Nephron progenitor cell (in vitro differentiated cells): ENCODE measurements around the gene ETV4.

Experiments
- DNase-seq: peaks from one replicate; pipeline ENCODE4 v3.0.0; 2021
- H3K27ac Mint-ChIP-seq: 2 replicates; pipeline ENCODE4 v1.8.0; 2021; ENCODE audit warnings: mild to moderate bottlenecking, moderate library complexity, mixed read lengths
- H3K27me3 Mint-ChIP-seq: 2 replicates; pipeline ENCODE4 v1.8.0; 2021; ENCODE audit warnings: mild to moderate bottlenecking, low read depth, mixed read lengths; ENCODE audit not compliant: poor library complexity
- H3K36me3 Mint-ChIP-seq: 2 replicates; pipeline ENCODE4 v1.8.0; 2021; ENCODE audit warnings: low read depth, mixed read lengths
- H3K4me1 Mint-ChIP-seq: 2 replicates; pipeline ENCODE4 v1.8.0; 2021; ENCODE audit warnings: mixed read lengths
- H3K4me3 Mint-ChIP-seq: 2 replicates; pipeline ENCODE4 v1.8.0; 2021; ENCODE audit warnings: mild to moderate bottlenecking, moderate library complexity, mixed read lengths
- H3K9me3 Mint-ChIP-seq: 2 replicates; pipeline ENCODE4 v1.8.0; 2021; ENCODE audit warnings: mild to moderate bottlenecking, moderate library complexity, mixed read lengths
- CTCF ChIP-seq: fragments of 200-600 bp; sonication (generic); IDR thresholded peaks from 2 replicates; pipeline ENCODE4 v1.5.0; 2021; ENCODE audit warnings: antibody characterized with exemption

Gene ETV4

GRCh38 chr17:43588121-43588520, 42.0 kb upstream of the ETV4 start:
- Mint-ChIP-seq H3K4me3 (no peak overlapping the region), H3K27ac (no peak overlapping the region), H3K27me3 (peaks cover 24% of the 10 kb centered on the region), H3K4me1 (peaks cover 48% of the 10 kb centered on the region), H3K9me3 (peaks cover 35% of the 10 kb centered on the region), H3K36me3 (peaks cover 14% of the 10 kb centered on the region)
- DNase-seq: no peak
- TF ChIP-seq CTCF: no peak

- Mint-ChIP-seq H3K27me3 (peaks cover 29% of the 10 kb centered on the region), H3K9me3 (peaks cover 35% of the 10 kb centered on the region), H3K4me1 (peaks cover 49% of the 10 kb centered on the region), H3K27ac (no peak overlapping the region), H3K36me3 (peaks cover 14% of the 10 kb centered on the region), H3K4me3 (no peak overlapping the region)
- no peak for TF ChIP-seq CTCF
- no peak for DNase-seq
Measured at GRCh38 chr17:43587647-43588046, 41.5 kb upstream of the ETV4 start.

- Mint-ChIP-seq H3K27me3 (peaks cover 32% of the 10 kb centered on the region), H3K36me3 (peaks cover 14% of the 10 kb centered on the region), H3K4me1 (peaks cover 50% of the 10 kb centered on the region), H3K27ac (no peak overlapping the region), H3K9me3 (peaks cover 30% of the 10 kb centered on the region), H3K4me3 (no peak overlapping the region)
- DNase-seq: no peak
- no peak for TF ChIP-seq CTCF
Measured at GRCh38 chr17:43584666-43585102, 38.5 kb upstream of the ETV4 start.

- no peak for TF ChIP-seq CTCF
- Mint-ChIP-seq H3K27ac (no peak overlapping the region), H3K36me3 (peaks cover 7% of the 10 kb centered on the region), H3K4me3 (no peak overlapping the region), H3K27me3 (peaks cover 26% of the 10 kb centered on the region), H3K9me3 (peaks cover 20% of the 10 kb centered on the region), H3K4me1 (peaks cover 56% of the 10 kb centered on the region)
- no peak for DNase-seq
Measured at GRCh38 chr17:43583332-43583731, 37.2 kb upstream of the ETV4 start.

GRCh38 chr17:43581613-43582012, 35.5 kb upstream of the ETV4 start:
- no peak overlapping the region for H3K27ac Mint-ChIP-seq
- peaks cover 9% of the 10 kb centered on the region for H3K9me3 Mint-ChIP-seq
- no peak for TF ChIP-seq CTCF
- DNase-seq: no peak
- no peak overlapping the region for H3K4me3 Mint-ChIP-seq
- peaks cover 22% of the 10 kb centered on the region for H3K27me3 Mint-ChIP-seq
- peaks cover 73% of the 10 kb centered on the region for H3K4me1 Mint-ChIP-seq
- H3K36me3 Mint-ChIP-seq: no peaks in the 10 kb centered on the region

GRCh38 chr17:43581130-43581529, 35.0 kb upstream of the ETV4 start:
- H3K27ac Mint-ChIP-seq: no peak overlapping the region
- peaks cover 78% of the 10 kb centered on the region for H3K4me1 Mint-ChIP-seq
- no peak for DNase-seq
- H3K27me3 Mint-ChIP-seq: peaks cover 22% of the 10 kb centered on the region
- H3K4me3 Mint-ChIP-seq: no peak overlapping the region
- H3K9me3 Mint-ChIP-seq: peaks cover 8% of the 10 kb centered on the region
- H3K36me3 Mint-ChIP-seq: no peaks in the 10 kb centered on the region
- no peak for TF ChIP-seq CTCF
